Measurements from ENCODE around the gene RABL2B.
A peak's percentile ranks its signal among the peaks of the same experiment; 100 is the strongest.

Gene RABL2B

GRCh38 chr22:50737728-50738648, 45.4 kb downstream of the RABL2B start, which contains the start of gene ACR:
TSS of gene ACR (plus strand) at chr22:50738204. CDS start at chr22:50738236, 32 bp downstream.
- DNase-seq: no peak

DNA sequence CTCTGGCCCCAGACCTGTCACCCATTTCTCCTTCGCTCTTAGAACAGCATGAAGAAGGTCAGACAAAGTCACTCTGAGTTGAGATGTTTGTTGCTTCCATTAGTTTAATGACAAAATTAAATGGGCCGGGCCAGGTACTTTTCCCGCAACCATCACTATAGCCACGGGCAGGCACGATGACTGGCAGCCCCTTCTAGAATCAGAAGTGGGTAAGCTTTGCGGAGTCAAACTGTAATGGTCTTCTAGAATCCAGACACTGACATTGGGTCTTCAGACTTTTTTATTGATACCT, 47.8 kb downstream of the RABL2B start:
- no peak for DNase-seq

GRCh38 chr22:50734986-50735738, 48.3 kb downstream of the RABL2B start:
- DNase-seq: no peak

- DNase-seq: no peak
Observed at GRCh38 chr22:50734343-50734771, 49.1 kb downstream of the RABL2B start.

GRCh38 chr22:50733521-50734342, 49.7 kb downstream of the RABL2B start:
- no peak for DNase-seq

- no peak for DNase-seq
Observed at GRCh38 chr22:50732681-50733080, 50.8 kb downstream of the RABL2B start.

- DNase-seq: no peak
Observed at GRCh38 chr22:50731811-50732624, 51.4 kb downstream of the RABL2B start.

GRCh38 chr22:50730941-50731661, 52.3 kb downstream of the RABL2B start:
- DNase-seq: no peak

DNA sequence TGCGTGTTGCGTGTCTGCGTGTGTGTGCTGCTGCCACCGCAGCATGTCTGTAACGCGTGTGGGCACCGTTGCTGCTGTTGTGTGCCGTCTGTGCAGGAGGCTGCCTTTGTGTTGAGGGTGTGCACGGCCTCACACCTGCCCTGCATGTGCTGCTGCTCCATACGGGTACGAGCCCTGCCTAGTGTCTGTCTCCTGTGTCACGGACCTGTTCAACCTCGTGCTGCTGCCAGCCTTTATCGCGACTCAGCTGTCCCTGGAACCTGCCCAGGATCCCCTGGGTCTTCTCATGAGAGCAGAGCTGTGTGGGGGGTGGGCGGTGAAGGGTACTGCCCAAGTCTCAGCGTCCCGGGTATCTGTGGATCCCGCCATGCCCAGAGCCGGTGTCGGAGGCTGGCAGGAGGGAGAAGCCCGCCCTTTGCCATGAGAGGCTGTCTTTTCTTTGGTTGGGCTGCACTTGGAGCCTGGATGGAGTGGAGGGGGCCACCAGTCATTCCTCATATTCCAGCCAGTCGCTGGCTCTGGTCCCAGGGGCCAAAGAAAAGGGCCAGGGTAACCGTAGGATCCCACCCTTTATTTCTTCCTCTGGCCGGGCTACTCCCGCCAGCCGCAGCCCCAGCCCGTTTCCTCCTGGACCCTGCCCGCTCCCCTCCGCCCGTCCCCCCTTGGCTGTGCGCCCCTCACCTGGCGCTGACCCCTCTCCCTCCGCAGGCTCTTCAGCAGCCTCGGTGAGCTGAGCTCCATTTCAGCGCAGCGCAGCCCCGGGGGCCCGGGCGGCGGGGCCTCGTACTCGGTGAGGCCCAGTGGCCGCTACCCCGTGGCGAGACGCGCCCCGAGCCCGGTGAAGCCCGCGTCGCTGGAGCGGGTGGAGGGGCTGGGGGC, 53.2 kb downstream of the RABL2B start:
- no peak for DNase-seq

- DNase-seq: peak; percentile 60
Observed at GRCh38 chr22:50729391-50730012, 53.9 kb downstream of the RABL2B start.

- DNase-seq: no peak
Observed at GRCh38 chr22:50728523-50728931, 54.9 kb downstream of the RABL2B start.

GRCh38 chr22:50727678-50728522, 55.5 kb downstream of the RABL2B start:
- DNase-seq: no peak

DNA sequence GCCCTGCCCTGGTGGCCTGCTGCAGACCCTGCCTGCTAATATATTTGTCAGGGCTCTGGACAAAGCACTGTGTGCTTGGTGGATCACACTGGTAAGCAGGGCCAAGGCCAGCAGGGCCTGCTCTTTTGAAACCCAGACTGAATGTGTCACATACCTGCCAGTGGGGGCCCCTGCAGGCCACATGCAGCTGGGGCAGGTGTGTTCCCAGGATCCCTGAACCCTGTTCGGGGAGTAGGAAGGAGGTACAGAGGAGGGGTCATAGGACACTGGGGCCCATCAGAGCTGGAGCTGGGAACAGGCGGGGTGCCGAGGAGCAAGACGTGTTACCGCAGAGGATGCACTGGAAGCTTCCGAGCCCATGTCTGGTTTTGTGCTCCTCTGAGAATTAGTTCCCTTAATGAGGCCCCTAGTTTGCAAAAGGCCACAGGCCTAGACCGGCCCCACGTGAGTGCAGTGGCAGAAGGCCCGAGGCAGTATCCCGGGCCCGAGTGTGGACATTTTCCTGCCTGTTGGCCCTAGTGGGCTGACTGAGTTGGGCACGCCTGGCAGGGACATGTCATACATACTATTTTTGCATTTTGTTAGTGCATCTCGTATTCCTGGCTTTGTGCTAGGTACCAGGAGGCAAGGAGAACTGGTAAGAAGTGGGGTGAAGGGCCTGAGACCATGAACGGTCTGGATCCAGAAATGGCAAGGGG, 56.6 kb downstream of the RABL2B start:
- no peak for DNase-seq

DNA sequence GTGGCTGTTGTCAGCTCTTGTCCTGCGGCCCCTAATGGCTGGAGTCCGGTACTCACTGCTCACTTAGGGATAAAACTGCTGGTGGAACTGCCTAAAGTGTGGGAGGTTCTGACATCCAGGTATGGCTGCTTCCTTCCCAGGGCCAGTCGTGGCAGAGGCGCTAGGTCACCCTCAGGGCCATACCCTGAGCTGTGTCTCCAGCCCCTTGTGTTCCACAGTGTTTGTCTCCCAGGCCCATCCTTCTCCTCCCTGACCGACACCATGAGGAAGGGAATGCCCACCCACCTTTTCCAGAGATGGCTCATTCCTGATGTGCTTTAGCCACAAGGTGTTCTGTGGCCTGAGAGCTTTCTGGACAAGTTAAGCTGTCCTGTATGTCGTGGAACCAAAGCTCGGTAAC, 57.8 kb downstream of the RABL2B start:
- no peak for DNase-seq

DNA sequence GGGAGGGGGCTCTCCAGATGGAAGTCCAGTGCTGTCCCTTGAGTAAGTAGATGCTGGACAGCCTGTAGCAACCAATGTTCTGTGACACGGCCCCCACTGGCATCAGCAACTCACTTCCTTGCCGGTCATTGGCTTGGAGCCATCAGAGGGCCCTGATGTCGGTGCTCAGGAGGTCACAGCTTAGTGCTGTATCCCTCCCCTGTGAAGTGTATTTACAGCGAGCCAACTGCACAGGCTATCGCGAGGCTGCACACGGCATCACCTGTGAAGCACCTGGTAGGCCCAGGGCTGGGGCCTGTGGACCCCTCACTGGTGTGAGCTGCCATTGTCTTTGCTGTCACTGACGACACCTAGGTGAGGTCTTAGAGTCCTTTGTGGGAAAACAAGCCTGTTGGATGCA, 58.8 kb downstream of the RABL2B start:
- no peak for DNase-seq

DNA sequence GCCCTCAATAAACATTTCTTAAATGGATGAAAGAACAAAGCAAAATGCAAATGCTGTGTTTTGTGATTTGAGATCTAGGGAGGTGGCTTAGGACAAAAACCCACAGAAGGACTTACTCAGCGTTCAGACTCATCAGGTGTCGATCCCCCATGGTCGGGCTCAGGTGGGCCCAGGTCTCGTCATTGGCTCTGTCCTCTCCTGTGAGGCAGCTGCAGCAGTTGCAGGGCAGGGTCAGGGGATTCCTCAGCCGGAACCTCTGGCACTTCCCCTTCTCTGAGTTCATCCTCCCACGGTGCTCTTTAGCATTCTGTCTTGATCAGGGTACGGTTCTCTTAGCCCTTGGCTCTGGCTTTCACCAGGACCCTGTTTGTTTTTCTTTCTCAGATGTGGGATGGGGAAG, 59.4 kb downstream of the RABL2B start:
- DNase-seq: no peak

DNA sequence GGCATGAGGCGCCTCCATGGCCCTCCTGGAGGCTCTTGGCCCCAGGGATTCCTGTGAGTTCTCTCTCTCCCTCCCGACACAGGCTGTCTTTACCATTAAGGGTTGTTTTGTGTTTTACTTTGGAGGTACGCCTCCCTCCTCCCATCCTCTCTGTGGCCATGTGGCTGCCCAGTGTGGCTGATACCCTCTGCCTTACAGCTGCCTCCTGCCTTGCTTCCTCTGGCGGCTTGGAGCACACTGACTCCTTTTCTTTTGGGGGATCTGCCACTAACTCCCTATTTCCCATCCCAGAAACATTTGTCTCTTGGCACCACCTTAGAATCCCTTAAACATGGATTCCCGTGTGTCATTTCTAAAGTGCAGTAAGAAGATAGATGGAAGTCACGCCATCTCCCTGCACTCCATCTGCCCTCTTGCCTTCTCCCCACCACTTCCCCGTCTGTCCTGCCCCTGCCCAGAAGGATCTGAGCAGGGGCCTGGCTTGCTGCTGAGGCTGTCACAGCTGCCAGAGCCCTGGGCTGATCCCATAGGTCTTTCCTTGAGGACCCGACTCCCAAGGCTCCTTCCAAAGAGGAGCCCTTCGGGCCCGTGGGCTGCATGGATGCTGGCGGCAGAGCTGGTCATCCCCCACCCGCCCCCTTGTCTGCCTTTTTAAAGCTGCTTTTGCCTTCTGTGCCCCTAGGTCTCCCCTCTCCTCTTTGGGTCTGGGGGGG, 60.6 kb downstream of the RABL2B start:
- no peak for DNase-seq

All from NCI-H510A (cell line).